Panc1 (cell line): ENCODE results near the gene ERC2. TPM values are rescaled to one million over a fixed set of nuclear protein-coding genes. Genes with fewer than 3 reads are reported as not detected.

Source experiments
- ATAC-seq: fragments of 200-7000 bp; cut with Tn5 transposase; 2 replicates; pipeline ENCODE4 v1.9.1; 2020; ENCODE audit warnings: mild to moderate bottlenecking, moderate library complexity
- BruUV-seq: library from RNA; stranded (reverse); fragments of 400-500 nt; replicated peaks from 2 replicates; lab custom pipeline; 2021; lab: Mats Ljungman, UMichigan
- CTCF ChIA-PET: fragments of 300-600 bp; sonication (Branson Sonifier 250); formaldehyde crosslinking; loops from one replicate; lab custom pipeline; 2022; ENCODE audit warnings: antibody characterized with exemption; lab: Charles Lee
- POLR2A ChIA-PET: fragments of 300-600 bp; sonication (Branson Sonifier 250); formaldehyde crosslinking; loops from one replicate; lab custom pipeline; 2022; ENCODE audit warnings: antibody characterized with exemption; lab: Charles Lee
- DNase-seq: peaks from one replicate; pipeline ENCODE4 v3.0.0-alpha.2; 2010; ENCODE audit warnings: low read depth, low spot score
- H3K27ac ChIP-seq: 2 replicates; pipeline ENCODE4 v1.5.1; 2011; ENCODE audit warnings: mild to moderate bottlenecking, low read length, inconsistent platforms
- H3K27me3 ChIP-seq: fragments of 200-500 bp; sonication (Bioruptor generic); 2 replicates; pipeline ENCODE4 v1.6.0; 2014; ENCODE audit warnings: low read length, inconsistent platforms; ENCODE audit not compliant: control insufficient read depth, insufficient read depth
- H3K36me3 ChIP-seq: fragments of 200-500 bp; sonication (Bioruptor generic); 2 replicates; pipeline ENCODE4 v1.5.1; 2014; ENCODE audit warnings: inconsistent platforms, mild to moderate bottlenecking, low read length, moderate library complexity; ENCODE audit not compliant: control insufficient read depth, insufficient read depth
- H3K4me1 ChIP-seq: 2 replicates; pipeline ENCODE4 v1.5.1; 2011; ENCODE audit warnings: inconsistent platforms, mild to moderate bottlenecking, low read length, moderate library complexity; ENCODE audit not compliant: control insufficient read depth, insufficient read depth
- H3K4me3 ChIP-seq, 2 experiments: 2 replicates each; pipeline ENCODE4 v1.5.1; 2011 to 2012; ENCODE audit warnings: low read depth in 2 of 2, low read length in 2 of 2, mild to moderate bottlenecking in 2 of 2, inconsistent platforms in 1 of 2, moderate library complexity in 1 of 2
- H3K9me3 ChIP-seq: fragments of 200-500 bp; sonication (Bioruptor generic); 2 replicates; pipeline ENCODE4 v1.5.1; 2014; ENCODE audit warnings: low read depth, mild to moderate bottlenecking, inconsistent platforms, low read length, moderate library complexity; ENCODE audit not compliant: control insufficient read depth, insufficient read depth
- CTCF ChIP-seq: fragments of 450-650 bp; IDR thresholded peaks from 2 replicates; pipeline ENCODE4 v1.5.1; 2017; ENCODE audit warnings: mild to moderate bottlenecking
- POLR2AphosphoS5 ChIP-seq: IDR thresholded peaks from 2 replicates; pipeline ENCODE4 v1.6.1; 2012; ENCODE audit warnings: mild to moderate bottlenecking, low read depth, low read length, moderate library complexity
- REST ChIP-seq, 2 experiments: IDR thresholded peaks; 2 replicates each; pipeline ENCODE4 v1.6.1; 2011 to 2012; ENCODE audit warnings: low read depth in 2 of 2, control low read depth in 1 of 2, low read length in 1 of 2, mild to moderate bottlenecking in 1 of 2, moderate library complexity in 1 of 2; ENCODE audit not compliant: insufficient read depth in 1 of 2
- SIN3A ChIP-seq: IDR thresholded peaks from 2 replicates; pipeline ENCODE4 v1.6.1; 2012; ENCODE audit warnings: low read depth, mild to moderate bottlenecking, low read length, moderate library complexity, borderline replicate concordance; ENCODE audit not compliant: insufficient read depth
- TCF7L2 ChIP-seq: IDR thresholded peaks from 2 replicates; pipeline ENCODE4 v1.6.1; 2011; ENCODE audit warnings: mild to moderate bottlenecking, low read depth, low read length, inconsistent platforms
- in situ Hi-C: cut with HindIII; loops from 2 replicates; pipeline ENCODE4 v1.10.0; 2016; ENCODE audit warnings: low sequenced_read_pairs, low pct_unique_long_range_greater_than_20kb
- intact Hi-C: fragments of 100-400 bp; cut with micrococcal nuclease; formaldehyde crosslinking; loops from one replicate; pipeline ENCODE4 v1.10.0; 2022; ENCODE audit not compliant: unreplicated experiment
- total RNA-seq: library from RNA; stranded (reverse); gene quantifications from one replicate; pipeline ENCODE4 v1.2.1, GENCODE V29; 2021; ENCODE audit not compliant: unreplicated experiment

ERC2 gene
- total RNA-seq, 1 experiment from 2014 or later, result 0.33 TPM

DNA sequence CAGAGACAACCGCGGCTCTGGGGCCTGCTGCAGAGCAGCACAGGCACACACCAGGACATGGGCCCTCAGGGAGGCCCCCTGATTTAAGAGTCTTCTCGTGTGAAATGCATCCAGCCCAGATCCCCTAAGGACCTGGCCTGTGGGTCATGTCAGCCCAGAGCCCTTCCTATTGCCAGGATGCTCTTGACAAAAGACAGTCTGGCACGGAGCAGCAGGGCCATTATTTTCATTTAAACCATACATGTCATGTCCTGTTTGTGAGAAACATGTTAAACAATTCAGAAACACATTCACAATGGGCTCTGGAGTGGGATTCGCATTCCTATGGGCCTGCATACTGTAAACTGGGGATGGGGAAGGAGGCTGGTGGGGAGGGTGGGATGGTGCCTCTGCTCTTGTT lies 613.8 kb downstream of the ERC2 start:
- no peak overlapping the region for H3K27ac ChIP-seq
- H3K9me3 ChIP-seq, result no peaks in the 10 kb centered on the region
- CTCF ChIA-PET, result interaction anchor here (0.7 kb wide), 1 partner anchor 106 kb away, joined by 3 read pairs; no protein-coding TSS in a partner anchor
- intact Hi-C loops, result no loop called here
- TF ChIP-seq REST (IDR thresholded peaks at IDR 0.05; ENCODE audit: insufficient read depth in 1 of 2, low read depth in 2 of 2, low read length in 1 of 2) (no peak), SIN3A (no peak), POLR2AphosphoS5 (no peak), CTCF (no peak), TCF7L2 (no peak)
- BruUV-seq, result no TSS peak
- POLR2A ChIA-PET, result no interaction called here
- no peaks in the 10 kb centered on the region for H3K27me3 ChIP-seq
- H3K36me3 ChIP-seq, result no peaks in the 10 kb centered on the region
- H3K4me1 ChIP-seq, result no peaks in the 10 kb centered on the region
- no peak overlapping the region for H3K4me3 ChIP-seq
- ATAC-seq, result no peak
- DNase-seq, result no peak
- in situ Hi-C loops, result no loop called here

GRCh38 chr3:55852326-55852725 lies 615.9 kb downstream of the ERC2 start:
- TF ChIP-seq CTCF, result no peak
- TF ChIP-seq POLR2AphosphoS5, result no peak
- no peak for TF ChIP-seq REST (IDR thresholded peaks at IDR 0.05; ENCODE audit: insufficient read depth in 1 of 2, low read depth in 2 of 2, low read length in 1 of 2)
- no peak for TF ChIP-seq SIN3A
- TF ChIP-seq TCF7L2, result no peak
- Histone ChIP-seq H3K4me3 (no peak overlapping the region), H3K36me3 (no peaks in the 10 kb centered on the region), H3K4me1 (no peaks in the 10 kb centered on the region), H3K9me3 (no peaks in the 10 kb centered on the region), H3K27me3 (no peaks in the 10 kb centered on the region), H3K27ac (no peak overlapping the region)
- intact Hi-C loops, result no loop called here
- ChIA-PET POLR2A (no interaction called here), CTCF (no interaction called here)
- BruUV-seq, result no TSS peak
- DNase-seq (no peak), ATAC-seq (no peak)
- in situ Hi-C loops, result no loop called here
